ENCODE measurements around the gene DDIT4L. TPM values are rescaled to one million over a fixed set of nuclear protein-coding genes. Genes with fewer than 3 reads are reported as not detected.

The DDIT4L gene
- total and polyA plus RNA-seq, 2 of the 8 experiments (the other 6 are each of a cell fraction or from before 2014, with no cell fraction given), result 3.5 to 6.0 TPM

- Histone ChIP-seq H3K18ac (ENCODE audit: extremely low read depth, low read length) (no peak overlapping the region), H2BK12ac (ENCODE audit: low read depth, low read length) (no peak overlapping the region), H2BK15ac (ENCODE audit: low read length) (no peak overlapping the region), H3K4me2 (ENCODE audit: insufficient read depth in 1 of 2, low read depth in 2 of 2, low read length in 2 of 2) (no peak overlapping the region), H4K91ac (replicated peaks; ENCODE audit: insufficient read length, low read length) (no peak overlapping the region), H4K5ac (ENCODE audit: insufficient read length, low read depth, low read length) (no peak overlapping the region), H3K27ac (ENCODE audit: low read depth, low read length) (no peak overlapping the region), H3K56ac (replicated peaks; ENCODE audit: insufficient read length, low read depth, low read length) (no peak overlapping the region), H4K20me1 (replicated peaks in 1 of 2; ENCODE audit: control insufficient read depth in 1 of 2, insufficient read depth in 2 of 2, low read length in 2 of 2) (no peaks in the 10 kb centered on the region), H3K4me3 (ENCODE audit: extremely low read depth in 1 of 4, insufficient read depth in 2 of 4, low read depth in 3 of 4, low read length in 4 of 4) (no peak overlapping the region), H3K27me3 (replicated peaks in 1 of 4; ENCODE audit: control insufficient read depth in 3 of 4, extremely low read depth in 1 of 4, insufficient read depth in 3 of 4, low read length in 3 of 4) (no peaks in the 10 kb centered on the region), H3K79me2 (ENCODE audit: control insufficient read depth in 1 of 2, insufficient read depth in 2 of 2, low read length in 2 of 2) (no peaks in the 10 kb centered on the region), H3K79me1 (ENCODE audit: low read depth, low read length) (no peaks in the 10 kb centered on the region), H2BK5ac (ENCODE audit: low read depth, low read length) (no peak overlapping the region), H3K14ac (ENCODE audit: insufficient read length) (no peak overlapping the region), H3K4ac (replicated peaks; ENCODE audit: insufficient read length, low read depth, low read length) (no peak overlapping the region), H2AFZ (ENCODE audit: low read length) (no peak overlapping the region), H3K23me2 (ENCODE audit: low read depth, low read length) (no peaks in the 10 kb centered on the region), H2BK20ac (ENCODE audit: low read length) (no peak overlapping the region), H3K9me3 (ENCODE audit: insufficient read depth in 2 of 2, low read depth in 1 of 2, low read length in 1 of 2) (no peaks in the 10 kb centered on the region), H2BK120ac (replicated peaks; ENCODE audit: low read depth, low read length) (no peak overlapping the region), H3K4me1 (replicated peaks in 1 of 4; ENCODE audit: control insufficient read depth in 3 of 4, insufficient read depth in 4 of 4, low read length in 3 of 4) (no peaks in the 10 kb centered on the region), H3K23ac (ENCODE audit: insufficient read length) (no peak overlapping the region), H3K9ac (replicated peaks in 1 of 4; ENCODE audit: extremely low read depth in 1 of 4, low read depth in 3 of 4, low read length in 3 of 4) (no peak overlapping the region), H4K8ac (ENCODE audit: extremely low read depth, insufficient read depth, low read length) (no peak overlapping the region), H2AK5ac (ENCODE audit: low read depth, low read length) (no peak overlapping the region), H3K36me3 (ENCODE audit: control insufficient read depth in 2 of 4, insufficient read depth in 4 of 4, low read length in 3 of 4) (no peaks in the 10 kb centered on the region)
- no peak for FAIRE-seq
- WGBS, 2 experiments (ENCODE audit: extremely low coverage in 1 of 2, insufficient coverage in 1 of 2, insufficient read length in 1 of 2, insufficient replicate concordance in 2 of 2, low coverage in 1 of 2, low lambda C conversion rate in 2 of 2, missing lambda C conversion rate in 1 of 2), result 89% methylated on average over 1 of the region's 1 CpG; no CpG with 5 or more reads in 1 of the 2 experiments
- CTCF ChIA-PET (ENCODE audit: partially characterized antibody), result no interaction called here
- DNase-seq (ENCODE audit: low read depth in 1 of 2, low spot score in 2 of 2), result no peak
- POLR2A ChIA-PET (ENCODE audit: partially characterized antibody), result no interaction called here
- TF ChIP-seq CBX8 (IDR thresholded peaks at IDR 0.05; ENCODE audit: borderline replicate concordance, low read depth, low read length) (no peak), FOSL1 (IDR thresholded peaks at IDR 0.05; ENCODE audit: insufficient read depth, low read depth, low read length) (no peak), RAD21 (IDR thresholded peaks at IDR 0.05 in 1 of 2, conservative IDR thresholded peaks at IDR 0.05 in 1 of 2; ENCODE audit: low read depth in 2 of 2, low read length in 2 of 2) (no peak), SP1 (IDR thresholded peaks at IDR 0.05; ENCODE audit: low read depth, low read length) (no peak), ASH2L (IDR thresholded peaks at IDR 0.05; ENCODE audit: low read length) (no peak), E2F6 (IDR thresholded peaks at IDR 0.05) (no peak), RBBP5 (IDR thresholded peaks at IDR 0.05; ENCODE audit: borderline replicate concordance, low read depth, low read length) (no peak), NRF1 (IDR thresholded peaks at IDR 0.05; ENCODE audit: low read depth, low read length) (no peak), TAF1 (IDR thresholded peaks at IDR 0.05; ENCODE audit: low read depth, low read length) (no peak), SP2 (IDR thresholded peaks at IDR 0.05; ENCODE audit: low read length) (no peak), CHD2 (IDR thresholded peaks at IDR 0.05; ENCODE audit: low read length) (no peak), ZNF274 (IDR thresholded peaks at IDR 0.05; ENCODE audit: borderline replicate concordance, extremely low read depth, low read length) (no peak), ATF3 (IDR thresholded peaks at IDR 0.05; ENCODE audit: insufficient read depth, low read depth, low read length) (no peak), RXRA (IDR thresholded peaks at IDR 0.05; ENCODE audit: insufficient read depth, low read depth, low read length) (no peak)
Observed at GRCh38 chr4:100198061-100198460, 7.8 kb upstream of the DDIT4L start.
